HFF-Myc (cell line): Measurements from ENCODE around the gene PCNX3.

Source experiments
- DNase-seq: peaks from one replicate; pipeline ENCODE4 v3.0.0-alpha.2; 2011; ENCODE audit warnings: low read depth; ENCODE audit errors: extremely low read depth
- H3K4me3 ChIP-seq: replicated peaks from 2 replicates; pipeline ENCODE4 v1.5.1; 2011; ENCODE audit warnings: low read depth, mild to moderate bottlenecking, control low read depth, low read length
- TF ChIP-seq, protein P1 (sequence below): IDR thresholded peaks from 2 replicates; pipeline ENCODE4 v1.5.1; 2012; ENCODE audit warnings: mild to moderate bottlenecking, low read depth, low read length, control low read depth; ENCODE audit errors: missing control alignments

PCNX3 gene

DNA sequence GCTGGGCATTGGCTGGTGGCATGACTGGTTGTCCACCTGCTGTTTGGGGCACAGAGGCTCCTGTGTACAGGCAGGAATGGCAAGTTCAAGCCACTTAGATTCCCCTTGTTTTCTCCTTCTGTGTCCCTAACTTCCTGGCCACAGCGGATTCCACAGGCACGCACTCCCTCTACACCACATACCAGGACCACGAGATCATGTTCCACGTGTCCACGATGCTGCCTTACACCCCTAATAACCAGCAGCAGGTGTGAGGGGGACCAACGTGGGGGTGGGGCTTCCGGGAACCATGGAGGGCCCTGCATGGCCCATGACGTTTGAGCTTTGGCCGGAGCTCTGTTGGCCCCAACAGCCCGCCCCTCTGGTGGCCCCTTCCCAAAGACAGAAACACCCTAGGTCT, 30.1 kb downstream of the PCNX3 start:
- TF ChIP-seq, protein P1, sequence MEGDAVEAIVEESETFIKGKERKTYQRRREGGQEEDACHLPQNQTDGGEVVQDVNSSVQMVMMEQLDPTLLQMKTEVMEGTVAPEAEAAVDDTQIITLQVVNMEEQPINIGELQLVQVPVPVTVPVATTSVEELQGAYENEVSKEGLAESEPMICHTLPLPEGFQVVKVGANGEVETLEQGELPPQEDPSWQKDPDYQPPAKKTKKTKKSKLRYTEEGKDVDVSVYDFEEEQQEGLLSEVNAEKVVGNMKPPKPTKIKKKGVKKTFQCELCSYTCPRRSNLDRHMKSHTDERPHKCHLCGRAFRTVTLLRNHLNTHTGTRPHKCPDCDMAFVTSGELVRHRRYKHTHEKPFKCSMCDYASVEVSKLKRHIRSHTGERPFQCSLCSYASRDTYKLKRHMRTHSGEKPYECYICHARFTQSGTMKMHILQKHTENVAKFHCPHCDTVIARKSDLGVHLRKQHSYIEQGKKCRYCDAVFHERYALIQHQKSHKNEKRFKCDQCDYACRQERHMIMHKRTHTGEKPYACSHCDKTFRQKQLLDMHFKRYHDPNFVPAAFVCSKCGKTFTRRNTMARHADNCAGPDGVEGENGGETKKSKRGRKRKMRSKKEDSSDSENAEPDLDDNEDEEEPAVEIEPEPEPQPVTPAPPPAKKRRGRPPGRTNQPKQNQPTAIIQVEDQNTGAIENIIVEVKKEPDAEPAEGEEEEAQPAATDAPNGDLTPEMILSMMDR: no peak
- no peak for DNase-seq

DNA sequence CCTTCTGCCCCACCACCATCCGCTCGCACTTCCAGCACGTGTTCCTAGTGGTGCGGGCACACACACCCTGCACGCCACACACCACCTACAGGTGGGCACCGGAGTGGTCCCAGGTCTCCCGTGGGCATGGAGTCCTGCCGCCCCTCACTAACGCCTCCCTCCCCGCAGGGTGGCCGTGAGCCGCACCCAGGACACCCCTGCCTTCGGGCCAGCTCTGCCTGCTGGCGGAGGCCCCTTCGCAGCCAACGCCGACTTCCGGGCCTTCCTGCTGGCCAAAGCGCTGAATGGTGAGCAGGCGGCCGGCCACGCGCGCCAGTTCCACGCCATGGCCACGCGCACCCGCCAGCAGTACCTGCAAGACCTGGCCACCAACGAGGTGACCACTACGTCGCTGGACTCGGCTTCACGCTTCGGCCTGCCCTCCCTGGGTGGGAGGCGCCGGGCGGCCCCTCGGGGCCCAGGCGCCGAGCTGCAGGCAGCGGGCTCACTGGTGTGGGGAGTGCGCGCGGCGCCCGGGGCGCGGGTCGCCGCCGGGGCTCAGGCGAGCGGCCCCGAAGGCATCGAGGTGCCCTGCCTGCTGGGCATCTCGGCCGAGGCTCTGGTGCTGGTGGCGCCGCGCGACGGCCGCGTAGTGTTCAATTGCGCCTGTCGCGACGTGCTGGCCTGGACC, 30.8 kb downstream of the PCNX3 start:
- no peak for DNase-seq
- H3K4me3 ChIP-seq: no peak overlapping the region
- TF ChIP-seq, protein P1: no peak

More for the DNA sequence above, 30.1 kb downstream of the PCNX3 start:
- no peak overlapping the region for H3K4me3 ChIP-seq

DNA sequence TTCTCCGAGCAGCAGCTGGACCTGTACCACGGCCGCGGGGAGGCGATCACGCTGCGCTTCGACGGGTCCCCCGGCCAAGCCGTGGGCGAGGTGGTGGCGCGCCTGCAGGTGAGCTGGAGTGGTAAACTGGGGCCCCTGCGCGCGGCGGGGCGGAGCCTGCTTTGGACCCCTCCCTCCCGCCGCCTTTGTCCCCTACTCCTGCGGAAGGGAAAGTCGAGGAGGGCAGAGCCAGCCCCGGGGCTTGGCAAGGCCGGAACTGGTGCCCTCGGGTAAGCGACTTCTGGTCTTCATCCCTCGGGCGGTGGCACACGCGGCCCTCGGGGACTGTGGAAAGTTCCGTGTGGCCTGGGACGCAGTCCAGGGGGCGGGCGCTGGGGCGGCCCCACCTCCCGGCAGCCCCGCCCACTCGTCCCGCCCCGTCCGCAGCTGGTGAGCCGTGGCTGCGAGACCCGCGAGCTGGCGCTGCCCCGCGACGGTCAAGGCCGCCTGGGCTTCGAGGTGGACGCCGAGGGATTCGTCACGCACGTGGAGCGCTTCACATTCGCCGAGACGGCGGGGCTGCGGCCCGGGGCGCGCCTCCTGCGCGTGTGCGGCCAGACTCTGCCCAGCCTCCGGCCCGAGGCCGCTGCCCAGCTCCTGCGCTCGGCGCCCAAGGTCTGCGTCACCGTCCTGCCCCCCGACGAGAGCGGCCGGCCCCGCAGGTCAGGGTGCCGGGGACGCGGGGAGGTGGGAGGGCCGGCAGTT, 31.6 kb downstream of the PCNX3 start:
- TF ChIP-seq, protein P1: no peak
- H3K4me3 ChIP-seq: no peak overlapping the region
- no peak for DNase-seq

DNA sequence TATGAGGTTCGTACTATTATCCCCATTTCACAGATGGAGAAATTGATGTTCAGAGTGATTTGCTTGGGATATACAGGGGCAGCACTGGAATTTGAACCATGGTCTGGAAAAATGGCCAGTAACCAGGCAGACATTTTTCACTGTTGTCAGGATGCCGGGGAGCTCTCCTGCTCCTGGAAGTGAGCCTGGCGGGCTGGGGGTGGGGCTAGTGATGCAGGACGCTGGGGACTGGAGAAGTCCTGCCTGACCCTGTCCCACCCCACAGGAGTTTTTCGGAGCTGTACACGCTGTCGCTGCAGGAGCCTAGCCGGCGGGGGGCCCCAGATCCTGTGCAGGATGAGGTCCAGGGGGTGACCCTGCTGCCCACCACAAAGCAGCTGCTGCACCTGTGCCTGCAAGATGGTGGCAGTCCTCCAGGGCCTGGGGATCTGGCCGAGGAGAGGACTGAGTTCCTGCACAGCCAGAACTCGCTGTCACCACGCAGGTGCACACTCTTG, 33.5 kb downstream of the PCNX3 start:
- TF ChIP-seq, protein P1: no peak
- no peak for DNase-seq
- H3K4me3 ChIP-seq: no peak overlapping the region

DNA sequence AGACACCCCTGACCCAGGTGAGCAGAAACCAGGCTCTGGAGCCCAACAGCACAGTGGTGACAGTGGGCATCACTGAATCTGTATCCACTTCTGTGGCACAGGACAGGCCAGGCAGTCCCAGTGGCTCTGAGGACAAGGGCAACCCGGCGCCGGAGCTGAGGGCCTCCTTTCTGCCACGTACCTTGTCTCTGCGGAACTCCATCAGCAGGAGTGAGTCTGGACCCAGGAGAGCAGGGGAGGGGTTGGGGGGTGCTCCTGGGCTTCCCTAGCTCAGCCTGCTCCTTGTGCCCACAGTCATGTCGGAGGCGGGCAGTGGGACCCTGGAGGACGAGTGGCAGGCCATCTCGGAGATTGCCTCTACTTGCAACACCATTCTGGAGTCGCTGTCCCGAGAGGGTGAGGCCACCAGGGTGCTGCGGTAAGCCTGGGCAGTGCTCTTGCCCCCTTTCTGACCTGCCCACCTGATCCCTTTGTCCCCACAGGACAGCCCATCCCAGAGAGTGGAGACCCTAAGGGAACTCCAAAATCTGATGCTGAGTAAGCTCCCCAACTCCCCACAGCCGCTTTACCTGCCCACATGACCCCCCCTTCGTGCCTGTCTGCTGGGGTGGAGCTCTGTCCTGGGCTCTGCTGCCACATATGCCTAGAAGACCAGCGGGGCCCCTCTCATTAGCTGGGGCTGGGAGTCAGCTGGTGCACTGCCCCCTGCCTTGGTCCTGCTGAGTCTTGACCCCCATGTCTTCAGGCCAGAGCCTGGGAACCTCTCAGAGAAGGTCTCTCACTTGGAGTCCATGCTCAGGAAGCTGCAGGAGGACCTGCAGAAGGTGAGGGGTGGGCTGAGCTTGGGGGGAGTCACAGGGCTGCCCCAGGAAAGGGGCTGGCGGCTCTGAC, 34.3 kb downstream of the PCNX3 start:
- TF ChIP-seq, protein P1: no peak
- DNase-seq: no peak
- no peak overlapping the region for H3K4me3 ChIP-seq

DNA sequence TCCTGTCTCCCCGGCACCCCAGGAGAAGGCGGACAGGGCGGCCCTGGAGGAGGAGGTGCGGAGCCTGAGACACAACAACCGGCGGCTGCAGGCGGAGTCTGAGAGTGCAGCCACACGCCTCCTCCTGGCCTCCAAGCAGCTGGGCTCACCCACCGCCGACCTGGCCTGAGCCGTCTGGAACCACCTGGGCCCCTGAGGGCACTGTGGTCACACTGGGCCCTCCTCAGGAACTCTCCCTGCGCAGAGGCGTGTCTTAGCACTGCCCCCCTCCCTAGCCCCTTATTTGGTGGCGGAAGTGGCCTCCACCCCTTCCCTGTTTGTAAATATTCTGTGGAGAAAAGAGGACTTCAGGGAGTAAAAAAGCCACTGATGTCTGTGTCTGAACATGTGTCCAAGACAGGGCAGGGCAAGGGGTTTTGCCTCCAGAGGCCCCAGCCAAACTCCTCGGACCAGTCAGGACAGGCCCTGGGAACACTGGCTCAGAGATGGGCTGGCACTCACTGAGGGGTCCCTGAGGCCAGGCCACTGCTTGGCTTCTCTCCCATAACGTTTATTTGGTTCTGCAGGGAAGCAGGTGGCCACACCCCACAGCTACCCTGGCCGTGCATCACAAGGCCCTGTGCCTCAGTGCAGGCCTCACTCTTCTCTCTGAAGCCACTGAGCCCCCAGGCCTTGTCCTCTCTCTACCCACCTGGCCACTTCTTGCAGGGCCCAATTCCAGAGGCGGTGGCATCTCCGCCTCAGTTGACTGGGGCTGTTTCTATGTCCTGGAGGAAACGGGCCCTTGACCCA, 35.2 kb downstream of the PCNX3 start:
- TF ChIP-seq, protein P1: no peak
- DNase-seq: no peak

More for the DNA sequence above, 35.2 kb downstream of the PCNX3 start:
- no peak overlapping the region for H3K4me3 ChIP-seq
